ENCODE data around the gene FAM53B.
"Not testable (repeated sequence)": the region's sequence is repeated elsewhere in the genome, so short reads cannot be mapped to it uniquely, and the experiment has no call there.

DNA sequence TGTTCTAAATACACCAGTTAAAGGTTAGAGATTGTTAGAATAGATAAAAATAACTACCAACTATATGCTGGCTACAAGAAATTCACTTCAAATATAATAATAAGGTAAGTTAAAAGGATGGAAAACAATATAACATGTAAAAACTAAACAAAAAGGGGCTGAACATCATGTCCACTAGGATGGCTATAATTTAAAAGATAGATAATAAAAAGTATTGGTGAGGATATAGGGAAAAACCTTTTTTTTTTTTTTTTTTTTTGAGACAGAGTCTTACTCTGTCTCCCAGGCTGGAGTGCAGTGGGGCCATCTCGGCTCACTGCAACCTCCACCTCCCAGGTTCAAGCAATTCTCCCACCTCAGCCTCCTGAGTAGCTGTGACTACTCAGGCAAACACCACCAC lies 38.7 kb upstream of the FAM53B start:
- TF ChIP-seq, protein P1, sequence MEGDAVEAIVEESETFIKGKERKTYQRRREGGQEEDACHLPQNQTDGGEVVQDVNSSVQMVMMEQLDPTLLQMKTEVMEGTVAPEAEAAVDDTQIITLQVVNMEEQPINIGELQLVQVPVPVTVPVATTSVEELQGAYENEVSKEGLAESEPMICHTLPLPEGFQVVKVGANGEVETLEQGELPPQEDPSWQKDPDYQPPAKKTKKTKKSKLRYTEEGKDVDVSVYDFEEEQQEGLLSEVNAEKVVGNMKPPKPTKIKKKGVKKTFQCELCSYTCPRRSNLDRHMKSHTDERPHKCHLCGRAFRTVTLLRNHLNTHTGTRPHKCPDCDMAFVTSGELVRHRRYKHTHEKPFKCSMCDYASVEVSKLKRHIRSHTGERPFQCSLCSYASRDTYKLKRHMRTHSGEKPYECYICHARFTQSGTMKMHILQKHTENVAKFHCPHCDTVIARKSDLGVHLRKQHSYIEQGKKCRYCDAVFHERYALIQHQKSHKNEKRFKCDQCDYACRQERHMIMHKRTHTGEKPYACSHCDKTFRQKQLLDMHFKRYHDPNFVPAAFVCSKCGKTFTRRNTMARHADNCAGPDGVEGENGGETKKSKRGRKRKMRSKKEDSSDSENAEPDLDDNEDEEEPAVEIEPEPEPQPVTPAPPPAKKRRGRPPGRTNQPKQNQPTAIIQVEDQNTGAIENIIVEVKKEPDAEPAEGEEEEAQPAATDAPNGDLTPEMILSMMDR (conservative IDR thresholded peaks at IDR 0.05; ENCODE audit: low read length) = not testable (repeated sequence)
- TF ChIP-seq EZH2phosphoT487 (IDR thresholded peaks at IDR 0.05; ENCODE audit: borderline replicate concordance, low read depth, low read length) = not testable (repeated sequence)
